Measurements from ENCODE around the gene SPATA3. TPM values are rescaled to one million over a fixed set of nuclear protein-coding genes. Genes with fewer than 3 reads are reported as not detected.

Gene SPATA3
- total RNA-seq, 2 donors from 2014 or later = not detected

- no peaks in the 10 kb centered on the region for H3K4me1 Mint-ChIP-seq
- H3K36me3 Mint-ChIP-seq (ENCODE audit: low read depth) = no peaks in the 10 kb centered on the region
- TF ChIP-seq CTCF (conservative IDR thresholded peaks at IDR 0.05) = no peak
- Histone ChIP-seq H3K9ac (ENCODE audit: extremely low read depth, low read length, poor library complexity, severe bottlenecking) (no peak overlapping the region), H3K4me1 (ENCODE audit: control insufficient read depth, insufficient read depth, low read length) (no peaks in the 10 kb centered on the region), H3K9me3 (ENCODE audit: control insufficient read depth, low read length) (peaks cover 1% of the 10 kb centered on the region), H3K27ac (ENCODE audit: low read depth, low read length) (no peak overlapping the region), H3K27me3 (ENCODE audit: control insufficient read depth, insufficient read depth, low read length, poor library complexity, severe bottlenecking) (no peaks in the 10 kb centered on the region), H3K4me3 (ENCODE audit: low read length) (no peak overlapping the region), H3K36me3 (ENCODE audit: control insufficient read depth, insufficient read depth, low read length) (no peaks in the 10 kb centered on the region)
- peaks cover 3% of the 10 kb centered on the region for H3K9me3 Mint-ChIP-seq
- H3K27ac Mint-ChIP-seq = no peak overlapping the region
- no peak for DNase-seq
- WGBS, 2 experiments (ENCODE audit: insufficient coverage in 1 of 2, insufficient read length in 1 of 2) = 93 to 94% methylated on average over 9 to 16 of the region's 16 CpGs
- no peaks in the 10 kb centered on the region for H3K27me3 Mint-ChIP-seq (ENCODE audit: insufficient read depth)
- no peak overlapping the region for H3K4me3 Mint-ChIP-seq
Measured at GRCh38 chr2:230968921-230969658, 26.8 kb upstream of the SPATA3 start.

GRCh38 chr2:230969659-230970015 is 26.3 kb upstream of the SPATA3 start:
- no peaks in the 10 kb centered on the region for H3K36me3 ChIP-seq (ENCODE audit: control insufficient read depth, insufficient read depth, low read length)
- H3K4me1 ChIP-seq (ENCODE audit: control insufficient read depth, insufficient read depth, low read length) = no peaks in the 10 kb centered on the region
- H3K36me3 Mint-ChIP-seq (ENCODE audit: low read depth) = no peaks in the 10 kb centered on the region
- no peaks in the 10 kb centered on the region for H3K27me3 Mint-ChIP-seq (ENCODE audit: insufficient read depth)
- H3K27ac ChIP-seq (ENCODE audit: low read depth, low read length) = no peak overlapping the region
- no peak overlapping the region for H3K4me3 Mint-ChIP-seq
- no peak overlapping the region for H3K27ac Mint-ChIP-seq
- 90 to 100% methylated on average over 1 to 2 of the region's 2 CpGs for WGBS, 2 experiments (ENCODE audit: insufficient coverage in 1 of 2, insufficient read length in 1 of 2)
- no peaks in the 10 kb centered on the region for H3K9me3 ChIP-seq (ENCODE audit: control insufficient read depth, low read length)
- DNase-seq = no peak
- H3K27me3 ChIP-seq (ENCODE audit: control insufficient read depth, insufficient read depth, low read length, poor library complexity, severe bottlenecking) = no peaks in the 10 kb centered on the region
- H3K4me1 Mint-ChIP-seq = no peaks in the 10 kb centered on the region
- no peak overlapping the region for H3K9ac ChIP-seq (ENCODE audit: extremely low read depth, low read length, poor library complexity, severe bottlenecking)
- peaks cover 7% of the 10 kb centered on the region for H3K9me3 Mint-ChIP-seq
- H3K4me3 ChIP-seq (ENCODE audit: low read length) = no peak overlapping the region
- TF ChIP-seq CTCF (conservative IDR thresholded peaks at IDR 0.05) = no peak

- Mint-ChIP-seq H3K27ac (no peak overlapping the region), H3K4me1 (peaks cover 8% of the 10 kb centered on the region), H3K4me3 (no peak overlapping the region), H3K9me3 (peaks cover 6% of the 10 kb centered on the region), H3K36me3 (ENCODE audit: low read depth) (no peaks in the 10 kb centered on the region), H3K27me3 (ENCODE audit: insufficient read depth) (no peaks in the 10 kb centered on the region)
- no peaks in the 10 kb centered on the region for H3K9me3 ChIP-seq (ENCODE audit: control insufficient read depth, low read length)
- peaks cover 6% of the 10 kb centered on the region for H3K4me1 ChIP-seq (ENCODE audit: control insufficient read depth, insufficient read depth, low read length)
- H3K9ac ChIP-seq (ENCODE audit: extremely low read depth, low read length, poor library complexity, severe bottlenecking) = no peak overlapping the region
- H3K27me3 ChIP-seq (ENCODE audit: control insufficient read depth, insufficient read depth, low read length, poor library complexity, severe bottlenecking) = no peaks in the 10 kb centered on the region
- H3K27ac ChIP-seq (ENCODE audit: low read depth, low read length) = no peak overlapping the region
- TF ChIP-seq CTCF (conservative IDR thresholded peaks at IDR 0.05) = no peak
- no peak overlapping the region for H3K4me3 ChIP-seq (ENCODE audit: low read length)
- WGBS, 2 experiments (ENCODE audit: insufficient coverage in 1 of 2, insufficient read length in 1 of 2) = 89 to 90% methylated on average over 3 to 5 of the region's 5 CpGs
- no peaks in the 10 kb centered on the region for H3K36me3 ChIP-seq (ENCODE audit: control insufficient read depth, insufficient read depth, low read length)
- no peak for DNase-seq
Measured at GRCh38 chr2:230972046-230972445, 23.9 kb upstream of the SPATA3 start.

Data from endodermal cell (in vitro differentiated cells).